C4-2B (cell line): ENCODE data around the gene LAMA5.

Experiments
- ZFX ChIP-seq: fragments of 450-650 bp; IDR thresholded peaks from 2 replicates; pipeline ENCODE4 v1.6.1; 2017
- TF ChIP-seq, protein P1 (sequence below): fragments of 450-650 bp; conservative IDR thresholded peaks from 2 replicates; pipeline ENCODE4 v1.5.1; 2017; ENCODE audit warnings: mild to moderate bottlenecking

DNA sequence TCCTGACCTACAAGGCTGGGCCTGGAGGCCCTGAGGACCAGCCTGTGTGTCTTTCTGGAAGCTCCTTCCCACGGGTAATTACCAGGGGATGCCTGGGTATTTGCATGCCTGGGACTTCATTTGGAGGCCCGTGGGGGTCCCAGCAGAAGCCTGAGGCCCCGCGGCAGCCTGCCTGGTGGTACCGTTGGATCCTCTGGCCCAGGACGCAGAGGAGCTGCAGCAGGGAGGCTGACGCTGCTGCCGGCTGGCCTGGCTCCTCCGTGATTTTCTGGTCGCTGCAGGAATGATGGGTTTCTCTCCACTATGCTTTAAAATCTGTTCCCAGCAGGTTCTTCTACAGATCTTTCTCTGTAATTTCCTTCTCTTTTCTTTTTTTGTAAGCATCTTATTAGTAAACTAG, 33.4 kb upstream of the LAMA5 start:
- TF ChIP-seq, protein P1, sequence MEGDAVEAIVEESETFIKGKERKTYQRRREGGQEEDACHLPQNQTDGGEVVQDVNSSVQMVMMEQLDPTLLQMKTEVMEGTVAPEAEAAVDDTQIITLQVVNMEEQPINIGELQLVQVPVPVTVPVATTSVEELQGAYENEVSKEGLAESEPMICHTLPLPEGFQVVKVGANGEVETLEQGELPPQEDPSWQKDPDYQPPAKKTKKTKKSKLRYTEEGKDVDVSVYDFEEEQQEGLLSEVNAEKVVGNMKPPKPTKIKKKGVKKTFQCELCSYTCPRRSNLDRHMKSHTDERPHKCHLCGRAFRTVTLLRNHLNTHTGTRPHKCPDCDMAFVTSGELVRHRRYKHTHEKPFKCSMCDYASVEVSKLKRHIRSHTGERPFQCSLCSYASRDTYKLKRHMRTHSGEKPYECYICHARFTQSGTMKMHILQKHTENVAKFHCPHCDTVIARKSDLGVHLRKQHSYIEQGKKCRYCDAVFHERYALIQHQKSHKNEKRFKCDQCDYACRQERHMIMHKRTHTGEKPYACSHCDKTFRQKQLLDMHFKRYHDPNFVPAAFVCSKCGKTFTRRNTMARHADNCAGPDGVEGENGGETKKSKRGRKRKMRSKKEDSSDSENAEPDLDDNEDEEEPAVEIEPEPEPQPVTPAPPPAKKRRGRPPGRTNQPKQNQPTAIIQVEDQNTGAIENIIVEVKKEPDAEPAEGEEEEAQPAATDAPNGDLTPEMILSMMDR: no peak
- no peak for TF ChIP-seq ZFX
